Measurements from ENCODE around the gene KCMF1. TPM values are rescaled to one million over a fixed set of nuclear protein-coding genes. Genes with fewer than 3 reads are reported as not detected.

The KCMF1 gene
- total RNA-seq, 6 donors from 2014 or later, result 6.3 to 76.6 (median 47.8) TPM

DNA sequence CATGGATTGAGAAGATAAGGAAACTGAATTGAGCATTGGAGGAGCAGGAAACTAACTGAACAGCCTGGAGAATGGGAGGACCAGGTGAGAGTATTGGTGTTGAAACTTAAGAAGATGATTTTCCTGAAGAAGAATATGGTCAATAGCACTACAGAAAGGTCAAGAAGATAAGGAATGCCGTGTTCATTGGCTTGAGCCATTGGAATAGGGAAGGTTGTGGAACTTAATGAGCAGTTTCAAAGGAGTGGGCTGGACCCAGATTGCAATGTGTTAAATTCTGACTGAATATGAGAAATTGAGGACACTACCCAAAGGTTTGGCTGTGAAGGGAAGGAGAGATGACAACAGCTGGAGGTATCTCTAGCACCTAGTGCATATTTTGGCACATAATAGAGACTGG is 19.0 kb downstream of the KCMF1 start:
- Histone ChIP-seq H3K4me3 (no peak overlapping the region), H3K27ac (no peak overlapping the region), H3K9me3 (no peaks in the 10 kb centered on the region), H3K27me3 (no peaks in the 10 kb centered on the region), H3K36me3 (no peaks in the 10 kb centered on the region), H3K4me1 (peaks cover 24 to 62% (median 55%) of the 10 kb centered on the region in 4 donors)
- 64 to 73% methylated on average over 1 of the region's 1 CpG for WGBS, 2 donors
- DNase-seq, result no peak
- ATAC-seq (ENCODE audit: low FRiP score in 2 of 2), result no peak
- no peak for TF ChIP-seq EP300 (IDR thresholded peaks at IDR 0.05)
- no peak for TF ChIP-seq POLR2AphosphoS5 (IDR thresholded peaks at IDR 0.05)
- TF ChIP-seq, protein P1, sequence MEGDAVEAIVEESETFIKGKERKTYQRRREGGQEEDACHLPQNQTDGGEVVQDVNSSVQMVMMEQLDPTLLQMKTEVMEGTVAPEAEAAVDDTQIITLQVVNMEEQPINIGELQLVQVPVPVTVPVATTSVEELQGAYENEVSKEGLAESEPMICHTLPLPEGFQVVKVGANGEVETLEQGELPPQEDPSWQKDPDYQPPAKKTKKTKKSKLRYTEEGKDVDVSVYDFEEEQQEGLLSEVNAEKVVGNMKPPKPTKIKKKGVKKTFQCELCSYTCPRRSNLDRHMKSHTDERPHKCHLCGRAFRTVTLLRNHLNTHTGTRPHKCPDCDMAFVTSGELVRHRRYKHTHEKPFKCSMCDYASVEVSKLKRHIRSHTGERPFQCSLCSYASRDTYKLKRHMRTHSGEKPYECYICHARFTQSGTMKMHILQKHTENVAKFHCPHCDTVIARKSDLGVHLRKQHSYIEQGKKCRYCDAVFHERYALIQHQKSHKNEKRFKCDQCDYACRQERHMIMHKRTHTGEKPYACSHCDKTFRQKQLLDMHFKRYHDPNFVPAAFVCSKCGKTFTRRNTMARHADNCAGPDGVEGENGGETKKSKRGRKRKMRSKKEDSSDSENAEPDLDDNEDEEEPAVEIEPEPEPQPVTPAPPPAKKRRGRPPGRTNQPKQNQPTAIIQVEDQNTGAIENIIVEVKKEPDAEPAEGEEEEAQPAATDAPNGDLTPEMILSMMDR (IDR thresholded peaks at IDR 0.05), result no peak
- TF ChIP-seq POLR2A (IDR thresholded peaks at IDR 0.05), result no peak

DNA sequence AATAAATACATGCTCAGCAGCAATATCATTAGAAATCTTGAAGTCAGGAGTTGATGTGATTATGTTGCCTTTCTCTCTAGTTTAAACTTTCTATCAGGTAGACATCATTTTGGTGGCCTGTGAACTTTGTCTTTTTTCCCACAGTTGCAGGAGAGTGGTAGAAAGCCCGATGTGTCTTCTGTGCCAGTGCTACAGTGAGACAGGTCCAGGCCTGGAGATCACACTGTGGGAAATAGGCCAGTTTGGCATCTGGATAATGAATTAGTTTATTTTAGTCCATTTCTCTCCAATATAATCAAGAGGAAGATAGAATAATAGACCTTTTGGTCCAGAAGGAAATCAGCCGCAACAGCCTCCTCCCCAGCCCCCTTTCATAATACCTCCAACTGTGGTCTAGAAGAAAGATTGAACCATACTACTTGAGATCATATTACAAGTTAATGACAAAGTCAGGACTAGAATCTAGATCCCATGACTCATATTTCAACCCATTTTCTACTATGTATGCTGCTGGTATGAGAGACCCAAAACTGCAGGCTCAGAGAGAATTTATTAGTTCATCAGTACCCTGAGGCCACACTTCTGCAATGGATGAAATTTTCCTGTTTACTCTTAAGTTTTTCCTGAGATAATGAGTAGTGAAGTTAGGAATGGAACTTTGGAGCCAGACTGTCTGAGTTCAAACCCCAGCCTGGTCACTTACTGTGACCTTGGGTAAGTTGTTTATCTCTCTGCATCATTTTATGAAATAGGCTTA is 20.6 kb downstream of the KCMF1 start:
- H3K4me3 ChIP-seq, result no peak overlapping the region
- ATAC-seq (ENCODE audit: low FRiP score in 2 of 2) (no peak), DNase-seq (no peak)
- WGBS, 2 donors, result 59 to 61% methylated on average over 2 of the region's 2 CpGs
- no peaks in the 10 kb centered on the region for H3K9me3 ChIP-seq
- peaks cover 31 to 52% (median 47%) of the 10 kb centered on the region in 4 donors for H3K4me1 ChIP-seq
- no peak for TF ChIP-seq EP300 (IDR thresholded peaks at IDR 0.05)
- TF ChIP-seq, protein P1 (IDR thresholded peaks at IDR 0.05), result no peak
- no peaks in the 10 kb centered on the region for H3K36me3 ChIP-seq
- no peaks in the 10 kb centered on the region for H3K27me3 ChIP-seq
- H3K27ac ChIP-seq, result peak overlapping the region in 1 of 4 donors; percentile 28

GRCh38 chr2:84995826-84996225 is 24.9 kb downstream of the KCMF1 start:
- Histone ChIP-seq H3K4me3 (no peak overlapping the region), H3K27me3 (no peaks in the 10 kb centered on the region), H3K36me3 (no peaks in the 10 kb centered on the region), H3K9me3 (no peaks in the 10 kb centered on the region), H3K27ac (no peak overlapping the region), H3K4me1 (peaks cover 23 to 49% (median 28%) of the 10 kb centered on the region in 4 donors)
- WGBS, 2 donors, result 85 to 86% methylated on average over 2 of the region's 2 CpGs
- TF ChIP-seq POLR2AphosphoS5 (IDR thresholded peaks at IDR 0.05) (no peak), POLR2A (IDR thresholded peaks at IDR 0.05) (no peak), EP300 (IDR thresholded peaks at IDR 0.05) (no peak)
- TF ChIP-seq, protein P1 (IDR thresholded peaks at IDR 0.05), result no peak
- DNase-seq, result no peak
- ATAC-seq (ENCODE audit: low FRiP score in 2 of 2), result no peak

- no peak for DNase-seq
- no peaks in the 10 kb centered on the region for H3K27me3 ChIP-seq
- H3K27ac ChIP-seq, result no peak overlapping the region
- WGBS, 2 donors, result 59 to 83% methylated on average over 2 of the region's 2 CpGs
- H3K4me3 ChIP-seq, result no peak overlapping the region
- TF ChIP-seq, protein P1 (IDR thresholded peaks at IDR 0.05), result no peak
- TF ChIP-seq EP300 (IDR thresholded peaks at IDR 0.05), result no peak
- no peak for TF ChIP-seq POLR2AphosphoS5 (IDR thresholded peaks at IDR 0.05)
- TF ChIP-seq POLR2A (IDR thresholded peaks at IDR 0.05), result no peak
- H3K36me3 ChIP-seq, result no peaks in the 10 kb centered on the region
- H3K9me3 ChIP-seq, result no peaks in the 10 kb centered on the region
- peaks cover 12 to 46% (median 22%) of the 10 kb centered on the region in 4 donors for H3K4me1 ChIP-seq
- ATAC-seq (ENCODE audit: low FRiP score in 2 of 2), result no peak
Measured at GRCh38 chr2:84996909-84997308, 25.9 kb downstream of the KCMF1 start.

DNA sequence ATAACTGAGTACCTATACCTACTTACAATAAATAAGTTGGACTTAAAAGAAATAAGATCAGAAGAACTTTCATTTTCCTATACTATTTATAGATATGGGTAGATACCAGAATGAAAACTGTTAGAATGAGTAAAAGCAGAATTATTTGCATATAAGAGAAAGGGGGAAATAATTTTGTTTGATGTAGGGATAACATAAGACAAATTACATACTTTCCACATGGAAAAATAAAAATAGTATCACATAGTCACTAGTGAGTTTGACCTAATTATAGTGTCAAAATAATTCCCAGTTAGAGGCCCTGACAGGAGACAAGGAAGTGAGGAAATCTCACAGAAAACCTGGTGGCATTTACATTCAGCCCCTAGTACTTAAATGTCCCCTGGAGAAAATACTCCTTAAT is 28.6 kb downstream of the KCMF1 start:
- Histone ChIP-seq H3K9me3 (no peaks in the 10 kb centered on the region), H3K36me3 (no peaks in the 10 kb centered on the region), H3K4me3 (no peak overlapping the region), H3K4me1 (peaks cover 4 to 58% (median 21%) of the 10 kb centered on the region in 4 donors), H3K27ac (no peak overlapping the region), H3K27me3 (no peaks in the 10 kb centered on the region)
- ATAC-seq (ENCODE audit: low FRiP score in 2 of 2) (no peak), DNase-seq (no peak)
- TF ChIP-seq, protein P1 (IDR thresholded peaks at IDR 0.05), result no peak
- TF ChIP-seq EP300 (IDR thresholded peaks at IDR 0.05) (no peak), POLR2A (IDR thresholded peaks at IDR 0.05) (no peak), POLR2AphosphoS5 (IDR thresholded peaks at IDR 0.05) (no peak)

Data from upper lobe of left lung (tissue), 6 donors.